ENCODE results near the gene GJE1.
"Not testable (repeated sequence)": the region's sequence is repeated elsewhere in the genome, so short reads cannot be mapped to it uniquely, and the experiment has no call there.

The GJE1 gene, protein sequence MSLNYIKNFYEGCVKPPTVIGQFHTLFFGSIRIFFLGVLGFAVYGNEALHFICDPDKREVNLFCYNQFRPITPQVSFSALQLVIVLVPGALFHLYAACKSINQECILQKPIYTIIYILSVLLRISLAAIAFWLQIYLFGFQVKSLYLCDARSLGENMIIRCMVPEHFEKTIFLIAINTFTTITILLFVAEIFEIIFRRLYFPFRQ

DNA sequence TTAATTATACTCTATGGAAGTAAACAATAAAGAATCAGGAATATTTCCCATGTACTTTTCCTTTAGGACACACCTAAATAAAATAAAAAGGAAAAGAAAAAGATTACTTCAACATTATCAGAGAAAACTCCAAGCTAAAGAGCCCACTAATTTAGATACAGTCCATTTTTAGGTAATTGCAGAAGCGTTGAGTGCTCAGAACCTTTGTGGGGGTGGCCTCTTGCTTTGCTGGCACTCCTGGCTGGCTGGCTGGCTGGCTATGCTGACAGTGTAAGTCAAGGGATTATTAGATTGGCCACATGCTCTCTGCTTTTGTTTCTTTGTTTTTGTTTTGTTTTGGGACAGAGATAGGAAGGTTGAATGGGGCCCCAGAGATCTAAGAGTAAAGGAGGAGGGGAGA, at the start of gene GJE1:
Gene GJE1 (plus strand): TSS at position 301 of the 400 bp plus-strand sequence. CDS start 234 bp downstream, outside the sequence.
- DNase-seq (ENCODE audit: low read depth), result no peak

DNA sequence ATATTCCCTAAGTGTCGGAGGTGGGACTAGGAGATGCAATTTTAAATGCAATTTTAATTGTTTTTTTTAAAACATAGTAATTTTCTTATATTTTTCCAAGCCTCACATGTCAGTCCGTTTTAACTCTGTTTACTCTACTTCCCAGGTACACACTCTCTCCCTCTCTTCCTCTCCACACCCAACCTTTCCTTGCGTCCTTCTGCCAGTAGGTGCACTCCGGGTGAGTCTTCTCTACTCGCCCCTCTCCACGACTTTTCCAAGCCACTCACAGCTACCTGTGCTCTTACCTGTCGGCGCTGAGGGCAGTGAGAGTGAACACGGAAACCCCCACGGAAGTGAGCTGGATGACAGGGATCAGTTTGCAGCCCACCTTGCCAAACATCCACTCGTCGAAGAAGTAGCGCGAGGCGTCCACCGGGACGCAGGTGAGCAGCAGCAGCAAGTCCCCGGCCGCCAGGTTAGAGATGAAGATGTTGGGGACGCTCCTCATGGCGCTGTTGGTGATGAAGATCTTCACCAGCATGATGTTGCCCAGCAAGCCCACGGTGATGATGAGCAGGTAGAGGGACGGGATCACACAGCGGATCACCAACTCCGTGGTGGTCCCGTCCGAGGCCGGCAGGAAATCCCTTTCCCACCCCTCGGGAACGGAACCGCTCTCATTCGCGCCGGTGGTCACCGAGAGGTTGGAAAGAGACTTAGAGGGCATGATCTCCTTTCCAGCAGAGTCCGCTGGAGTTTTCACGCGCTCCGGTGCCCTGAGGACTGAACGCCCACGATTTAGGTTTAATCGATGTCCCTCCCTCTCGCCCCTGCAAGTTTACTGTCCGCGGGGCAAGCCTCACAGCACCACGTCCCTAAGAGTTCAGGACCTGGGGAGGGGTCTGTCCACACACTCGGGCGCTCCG, 44.5 kb upstream of the GJE1 start:
- no peak for DNase-seq (ENCODE audit: low read depth)

DNA sequence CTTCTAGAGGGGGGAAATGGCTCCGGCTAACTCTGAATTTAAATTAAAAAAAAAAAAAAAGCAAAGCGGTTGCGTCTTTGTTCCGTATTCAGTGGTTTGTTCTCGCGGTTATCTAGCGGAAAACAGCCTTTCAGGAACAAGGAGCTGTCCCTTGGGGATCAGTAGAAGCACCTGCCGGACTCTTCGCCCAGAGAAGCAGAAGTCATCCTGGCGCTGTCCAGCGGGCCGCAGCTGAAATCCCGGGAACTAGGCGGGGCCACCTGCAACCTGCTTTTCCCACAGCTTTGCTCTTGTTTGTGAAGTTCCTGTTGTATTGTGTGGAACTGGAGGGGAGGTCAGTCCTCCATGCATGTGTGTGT, 43.9 kb upstream of the GJE1 start:
- DNase-seq (ENCODE audit: low read depth), result peak; percentile 75

DNA sequence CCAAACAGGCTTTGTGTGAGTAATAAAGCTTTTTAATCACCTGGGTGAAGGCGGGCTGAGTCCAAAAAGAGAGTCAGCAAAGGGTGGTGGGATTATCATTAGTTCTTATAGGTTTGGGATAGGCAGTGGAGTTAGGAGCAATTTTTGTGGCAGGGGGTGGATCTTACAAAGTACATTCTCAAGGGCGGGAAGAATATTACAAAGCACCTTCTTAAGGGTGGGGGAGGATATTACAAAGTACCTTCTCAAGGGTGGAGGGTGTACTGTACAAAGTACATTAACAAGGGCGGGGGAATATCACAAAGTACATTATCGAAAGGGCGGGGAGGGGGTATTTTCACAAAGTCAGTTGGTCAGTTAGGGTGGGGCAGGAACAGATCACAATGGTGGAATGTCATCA, 27.9 kb upstream of the GJE1 start:
- DNase-seq (ENCODE audit: low read depth), result not testable (repeated sequence)

DNA sequence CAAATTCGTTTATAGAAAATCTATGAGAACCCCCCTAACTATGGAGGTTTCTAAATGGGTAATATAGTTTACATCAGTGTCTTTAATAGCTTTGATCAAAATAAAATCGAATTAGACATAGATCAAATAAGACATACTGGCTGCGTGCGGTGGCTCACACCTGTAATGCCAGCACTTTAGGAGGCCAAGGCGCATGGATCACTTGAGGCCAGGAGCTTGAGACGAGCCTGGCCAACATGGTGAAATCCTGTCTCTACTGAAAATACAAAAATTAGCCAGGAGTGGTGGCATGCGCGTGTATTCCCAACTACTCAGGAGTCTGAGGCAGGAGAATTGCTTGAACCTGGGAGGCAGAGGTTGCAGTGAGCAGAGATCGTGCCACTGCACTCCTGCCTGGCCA, 21.9 kb upstream of the GJE1 start:
- DNase-seq (ENCODE audit: low read depth), result not testable (repeated sequence)

DNA sequence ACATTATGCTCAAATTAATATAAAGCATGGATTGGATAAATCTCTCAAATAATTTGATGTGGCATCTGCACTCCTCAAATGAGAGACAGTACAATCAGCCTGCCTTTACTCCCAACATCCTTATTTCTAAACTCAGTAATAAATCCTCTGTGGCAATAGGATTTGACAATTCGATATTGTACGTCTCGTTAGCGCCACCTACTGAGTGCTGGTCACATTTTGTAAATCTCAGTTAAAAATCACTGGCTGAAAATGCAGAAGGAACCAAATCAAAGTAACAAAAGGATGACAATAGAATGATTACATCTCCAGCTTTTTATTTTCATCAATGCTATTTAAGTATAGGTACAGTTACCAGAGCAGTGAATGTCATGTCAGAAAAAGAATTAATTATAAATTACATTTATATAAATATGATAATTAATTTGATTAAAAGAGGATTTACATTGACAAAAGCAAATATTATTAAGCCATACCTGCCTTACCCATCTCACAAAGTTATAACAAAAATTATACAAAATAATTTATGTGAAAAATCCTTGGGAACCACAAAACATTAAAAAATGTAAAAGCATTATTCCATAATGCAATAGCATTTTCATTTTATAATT, 20.2 kb upstream of the GJE1 start:
- peak; percentile 72 for DNase-seq (ENCODE audit: low read depth)

DNA sequence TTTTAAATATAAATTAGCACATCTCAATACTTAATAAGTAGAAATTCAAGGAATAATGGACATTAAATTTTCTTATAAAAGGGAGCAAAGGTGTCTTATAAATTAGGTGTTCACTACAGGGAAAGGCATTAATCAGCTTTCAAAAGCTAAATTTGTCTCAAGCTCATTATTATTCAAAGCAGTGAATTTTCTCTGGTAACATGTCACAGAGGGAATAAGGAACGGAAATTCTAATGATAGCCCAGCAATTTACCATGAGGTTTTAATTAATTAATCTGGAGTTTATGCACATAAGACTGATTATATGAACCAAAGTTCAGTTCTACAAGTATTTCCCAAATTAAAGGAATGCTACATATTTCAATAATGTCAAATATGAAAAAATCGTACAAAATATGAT, 15.4 kb upstream of the GJE1 start:
- no peak for DNase-seq (ENCODE audit: low read depth)

DNA sequence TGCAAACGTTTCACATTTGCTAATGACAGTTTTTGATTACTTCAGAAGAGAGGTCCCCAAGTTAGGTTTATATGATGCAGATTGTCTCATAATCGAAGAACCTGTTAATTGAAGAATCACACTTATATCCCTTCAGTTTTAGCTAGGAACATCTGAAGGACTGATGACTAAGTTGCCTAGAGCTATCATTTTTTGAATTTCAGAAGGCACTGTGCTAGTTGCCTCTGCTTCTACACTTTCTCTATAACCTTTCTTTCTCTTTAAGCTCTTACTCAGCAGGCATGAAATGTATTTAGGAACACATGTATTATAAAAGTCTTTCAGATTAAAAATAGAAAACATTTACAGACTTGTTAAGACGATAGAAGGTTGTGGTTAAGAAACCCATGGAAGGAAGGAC, 14.4 kb upstream of the GJE1 start:
- DNase-seq (ENCODE audit: low read depth), result no peak

DNA sequence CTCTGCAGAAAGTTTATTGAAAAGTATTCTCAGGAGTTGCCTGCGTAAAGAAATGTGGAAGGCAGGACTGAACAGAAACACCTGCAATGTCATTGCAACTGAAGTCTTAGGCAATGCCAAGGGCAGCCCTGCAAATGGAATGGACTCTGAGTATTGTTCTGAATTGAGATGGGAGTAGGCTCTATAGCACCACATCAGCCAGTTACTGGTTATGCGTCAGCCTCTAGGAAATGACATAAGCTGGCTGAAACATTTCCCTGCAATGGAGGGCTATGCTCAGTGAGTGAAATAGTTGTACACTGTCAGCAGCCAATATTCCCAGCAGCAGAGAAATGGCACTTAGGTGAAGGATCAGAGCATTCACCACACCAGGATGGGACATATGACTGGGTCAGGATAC, 13.8 kb upstream of the GJE1 start:
- DNase-seq (ENCODE audit: low read depth), result no peak

DNA sequence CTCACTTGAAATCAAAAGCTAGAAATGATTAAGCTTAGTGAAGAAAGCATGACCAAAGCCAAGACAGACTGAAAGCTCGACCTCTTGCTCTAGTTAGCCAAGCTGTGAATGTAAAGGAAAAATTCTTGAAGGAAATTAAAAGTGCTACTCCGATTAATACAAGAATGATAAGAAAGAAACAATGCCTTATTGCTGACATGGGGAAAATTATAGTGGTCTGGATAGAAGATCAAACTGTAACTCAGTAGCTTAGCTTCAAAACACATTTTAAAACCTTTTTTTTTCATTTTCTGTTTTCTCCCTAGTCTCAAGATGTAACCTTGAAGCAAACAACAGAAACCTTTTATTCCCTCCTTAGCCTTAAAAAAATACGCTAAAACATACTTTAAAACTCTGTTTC, 11.4 kb upstream of the GJE1 start:
- no peak for DNase-seq (ENCODE audit: low read depth)

DNA sequence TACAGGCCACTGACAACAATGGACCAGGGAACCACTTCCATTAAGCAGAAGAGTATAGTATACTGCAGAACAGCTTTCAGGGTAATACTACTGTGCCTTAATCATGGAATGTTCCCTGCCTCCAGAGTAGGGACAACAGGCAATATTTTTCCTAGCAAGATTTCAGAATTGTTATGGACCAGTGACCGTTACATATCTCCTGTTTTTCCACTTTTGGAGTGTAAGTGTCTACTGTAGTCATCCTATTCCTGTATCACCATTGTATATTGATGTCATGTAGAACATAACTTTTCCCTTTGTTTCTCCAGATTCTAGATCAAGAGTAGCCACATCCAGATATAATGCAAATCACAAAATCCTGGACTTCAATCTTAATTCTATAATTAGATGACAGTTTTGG, 1.9 kb upstream of the GJE1 start:
- DNase-seq (ENCODE audit: low read depth), result no peak

DNA sequence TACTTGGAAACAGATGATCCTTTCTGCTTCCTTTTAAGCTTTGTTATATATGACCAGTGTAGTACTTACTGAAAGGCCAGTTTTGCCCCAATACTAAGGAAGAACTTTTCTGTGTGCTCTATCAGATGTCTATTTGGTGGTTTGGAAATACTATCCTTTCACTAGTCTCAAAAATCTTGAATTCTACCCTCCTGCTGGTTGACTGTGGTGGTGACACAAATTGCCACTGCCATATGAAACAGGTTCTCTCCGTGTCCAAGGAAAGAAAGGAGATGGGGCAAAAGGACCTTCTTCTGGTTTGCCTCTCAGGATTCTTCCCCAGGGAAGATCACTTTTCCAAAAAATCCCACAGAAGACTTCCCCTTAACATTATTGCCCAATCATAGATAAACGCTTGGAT, 6.2 kb downstream of the GJE1 start:
- no peak for DNase-seq (ENCODE audit: low read depth)

DNA sequence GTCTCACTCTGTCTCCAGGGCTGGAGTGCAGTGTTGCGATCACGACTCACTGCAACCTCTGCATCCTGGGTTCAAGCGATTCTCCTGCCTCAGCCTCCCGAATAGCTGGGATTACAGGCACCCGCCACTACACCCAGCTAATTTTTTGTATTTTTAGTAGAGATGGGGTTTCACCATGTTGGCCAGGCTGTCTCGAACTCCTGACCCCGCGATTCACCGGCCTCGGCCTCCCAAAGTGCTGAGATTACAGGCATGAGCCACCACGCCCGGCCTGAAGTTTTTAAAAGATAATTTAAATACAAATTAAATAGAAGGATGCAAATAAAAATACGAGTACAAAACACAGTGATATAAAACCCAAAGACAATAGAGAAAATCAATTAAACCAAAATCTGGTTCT, 8.8 kb downstream of the GJE1 start:
- DNase-seq (ENCODE audit: low read depth), result not testable (repeated sequence)

DNA sequence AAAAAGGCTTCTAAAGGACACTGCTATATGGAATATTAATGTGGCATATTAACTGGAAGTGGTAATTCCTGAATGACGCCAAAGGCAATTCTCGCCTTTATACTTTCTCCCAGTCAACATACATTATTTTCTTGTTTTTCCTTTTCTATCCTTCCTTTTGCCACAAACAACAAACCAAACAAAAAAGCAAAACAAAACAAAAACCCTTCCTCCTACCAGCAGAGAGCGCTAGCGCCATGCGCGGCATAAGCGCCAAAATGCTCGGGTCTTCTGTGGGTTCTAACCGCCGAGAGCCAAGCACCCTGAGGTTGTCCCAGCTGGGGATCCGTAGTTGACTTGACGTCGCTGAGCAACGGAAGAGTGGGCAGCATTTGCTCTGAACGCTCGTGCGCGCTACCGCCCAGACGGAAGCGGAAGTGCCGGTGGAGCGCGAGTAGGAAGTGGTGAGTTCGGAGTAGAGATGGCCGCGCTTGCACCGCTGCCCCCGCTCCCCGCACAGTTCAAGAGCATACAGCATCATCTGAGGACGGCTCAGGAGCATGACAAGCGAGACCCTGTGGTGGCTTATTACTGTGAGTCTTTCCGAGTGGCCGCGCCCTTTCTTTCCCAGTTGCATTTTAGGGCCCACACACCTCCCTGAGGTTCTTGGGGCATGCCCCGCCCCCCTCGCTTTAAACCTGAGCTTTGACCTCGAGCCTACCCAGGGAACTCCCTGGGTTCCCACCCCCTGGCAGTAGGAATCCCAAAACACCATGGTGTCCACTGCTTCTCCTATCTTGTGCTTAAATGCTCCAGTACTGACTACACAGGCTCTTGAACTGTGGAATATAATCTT, 14.3 kb downstream of the GJE1 start, which contains the start of the genes NMBR and VTA1:
Gene NMBR (minus strand): TSS at position 295 of the 835 bp plus-strand sequence. CDS start 58,464 bp downstream, outside the sequence.
Gene VTA1 (plus strand): TSS at position 436 of the 835 bp plus-strand sequence. CDS start 25 bp downstream, at position 461.
- peak; percentile 99 for DNase-seq (ENCODE audit: low read depth)

DNA sequence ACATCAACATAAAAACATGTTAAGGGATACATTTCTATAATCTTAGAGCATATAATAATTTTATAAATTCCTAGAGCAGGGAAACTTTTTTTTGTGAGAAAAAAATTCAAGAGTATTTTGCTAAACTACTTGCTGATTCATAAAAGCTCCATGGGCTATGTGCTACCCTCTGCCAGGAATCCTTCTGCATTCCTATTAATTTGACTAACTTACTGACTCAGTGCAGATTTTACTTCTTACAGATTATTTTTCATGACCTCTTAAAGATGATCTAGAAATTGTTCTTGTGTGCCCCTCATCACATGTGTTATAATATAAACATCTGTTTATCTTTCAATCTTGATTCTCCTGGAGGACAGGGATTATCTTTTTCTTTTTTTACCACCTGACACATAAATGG, 20.0 kb downstream of the GJE1 start:
- DNase-seq (ENCODE audit: low read depth), result peak; percentile 69

DNA sequence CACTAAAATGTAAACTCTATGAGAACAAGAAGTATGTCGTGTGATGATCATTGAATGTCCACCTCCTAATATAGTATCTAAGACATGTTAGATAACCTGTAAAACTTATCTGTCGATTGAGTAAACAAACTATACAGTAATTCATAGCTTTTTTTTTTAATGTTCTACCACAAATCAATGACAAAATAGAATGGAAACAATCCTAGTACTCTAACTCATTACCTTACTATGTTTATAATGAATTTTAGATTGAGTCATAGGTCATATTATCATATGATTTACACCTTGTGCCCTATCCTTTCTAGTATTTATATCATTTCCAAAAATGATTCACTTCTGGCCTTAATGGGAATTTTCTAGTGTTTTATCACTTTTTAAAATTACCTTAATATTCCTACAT, 20.5 kb downstream of the GJE1 start:
- no peak for DNase-seq (ENCODE audit: low read depth)

DNA sequence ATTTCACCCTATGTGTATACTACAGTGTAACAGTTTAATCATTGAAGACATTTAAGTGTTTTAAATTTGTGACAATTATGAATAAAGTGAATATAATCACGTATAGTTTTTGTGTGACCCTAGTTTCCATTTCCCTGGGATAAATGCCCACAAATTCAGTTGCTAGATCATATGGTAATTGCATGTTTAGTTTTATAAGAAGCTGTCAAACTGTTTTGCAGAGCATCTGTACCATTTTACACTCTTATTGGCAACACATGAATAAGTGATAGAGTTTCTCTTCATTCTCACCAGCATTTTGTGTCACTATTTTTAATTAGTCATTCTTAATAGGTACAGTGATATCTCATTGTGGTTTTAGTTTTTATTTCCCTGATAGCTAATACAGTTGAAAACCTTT, 21.6 kb downstream of the GJE1 start:
- DNase-seq (ENCODE audit: low read depth), result no peak

DNA sequence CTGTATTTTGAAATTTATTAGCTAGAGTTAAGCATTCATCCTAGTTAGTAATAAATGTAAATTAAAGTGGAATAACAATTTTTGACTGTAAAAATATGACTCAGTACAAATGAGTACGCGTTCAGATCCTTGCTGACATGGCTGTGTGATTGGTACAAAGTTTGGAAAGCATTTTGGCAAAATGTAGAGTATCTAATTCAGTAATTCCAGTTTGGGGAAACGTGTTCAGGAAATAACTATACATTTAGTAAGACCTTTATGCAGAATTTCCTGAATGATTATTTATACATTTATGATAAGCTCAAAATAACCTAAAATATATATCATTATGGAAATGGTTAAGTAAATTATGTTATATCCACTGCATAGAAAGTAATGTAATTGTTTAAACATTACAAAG, 22.4 kb downstream of the GJE1 start:
- no peak for DNase-seq (ENCODE audit: low read depth)

DNA sequence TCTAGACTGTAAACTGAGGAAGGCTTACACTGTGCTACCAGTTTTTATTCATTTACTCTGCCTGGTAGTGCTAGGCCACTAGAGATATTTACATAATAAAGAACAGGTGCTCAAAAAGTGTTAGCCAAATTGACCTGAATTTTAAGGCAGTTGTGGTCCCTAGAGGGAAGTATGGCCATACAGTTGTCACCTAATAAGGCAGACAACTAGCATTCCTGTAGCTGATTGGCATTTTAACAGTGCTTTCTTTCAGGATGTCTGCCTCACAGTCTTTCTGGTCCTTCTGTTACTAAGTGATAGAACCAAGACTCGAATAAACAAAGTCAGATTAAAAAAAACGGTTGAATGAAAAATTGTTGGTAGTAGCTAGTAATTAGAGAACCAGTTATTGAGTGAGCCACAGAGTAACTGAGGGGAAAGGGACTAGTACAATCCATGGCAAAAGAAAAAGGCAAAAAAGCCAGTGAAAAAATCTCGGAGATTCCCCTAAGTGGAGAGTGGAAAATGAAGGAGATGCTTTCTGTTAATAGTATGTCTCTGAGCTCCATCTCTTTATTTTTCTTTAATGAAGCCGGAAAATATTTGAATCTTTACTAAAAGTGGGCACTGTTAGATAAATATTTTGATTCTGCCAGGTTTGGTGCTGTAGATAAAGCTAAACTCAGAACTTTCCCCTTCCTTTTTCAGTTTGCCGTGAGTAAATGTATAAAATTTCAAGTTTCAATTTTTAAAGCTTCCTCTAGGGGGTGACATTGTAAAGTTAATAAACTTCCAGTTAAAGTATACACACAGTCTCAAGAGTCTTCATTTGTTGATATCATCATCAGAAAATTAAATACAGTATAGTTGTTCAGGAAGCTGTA, 23.4 kb downstream of the GJE1 start:
- DNase-seq (ENCODE audit: low read depth), result peak; percentile 31

DNA sequence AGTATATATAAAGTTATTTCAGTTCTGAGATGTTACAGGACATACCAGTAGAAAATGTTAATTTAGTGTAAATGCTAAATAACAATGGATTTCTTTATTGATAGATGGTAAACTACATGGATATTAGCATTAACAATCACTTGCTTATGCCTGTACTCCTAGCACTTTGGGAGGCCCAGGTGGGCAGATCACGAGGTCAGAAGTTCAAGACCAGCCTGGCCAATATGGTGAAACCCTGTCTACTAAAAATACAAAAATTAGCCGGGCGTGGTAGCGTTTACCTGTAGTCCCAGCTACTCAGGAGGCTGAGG, 24.0 kb downstream of the GJE1 start:
- not testable (repeated sequence) for DNase-seq (ENCODE audit: low read depth)

DNA sequence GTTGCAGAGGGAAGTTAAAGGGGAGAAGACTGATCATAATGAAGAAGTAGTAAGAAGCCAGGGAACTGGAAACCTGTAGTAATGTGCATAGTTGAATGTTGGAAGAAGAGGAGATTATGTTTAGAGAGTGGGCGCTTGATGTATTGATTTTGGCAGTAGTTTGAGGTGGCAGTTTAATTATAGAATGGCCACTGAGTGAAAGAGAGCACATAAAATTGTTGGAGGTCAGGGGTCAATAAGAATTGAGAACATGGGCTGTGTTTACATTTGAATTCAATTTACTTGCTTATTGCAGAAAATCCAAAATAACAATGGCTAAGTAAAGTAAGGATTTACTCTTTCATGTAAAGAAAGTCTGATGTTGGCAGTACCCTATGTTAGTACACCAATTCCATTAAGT, 30.1 kb downstream of the GJE1 start:
- DNase-seq (ENCODE audit: low read depth), result no peak

Data from amniotic epithelial cell (primary cell).